8988T (cell line): Measurements from ENCODE around the gene GPS1.
"Not testable (repeated sequence)": the region's sequence is repeated elsewhere in the genome, so short reads cannot be mapped to it uniquely, and the experiment has no call there.

ENCODE experiments used
- DNase-seq: peaks from one replicate; pipeline ENCODE4 v3.0.0; 2011

The GPS1 gene

DNA sequence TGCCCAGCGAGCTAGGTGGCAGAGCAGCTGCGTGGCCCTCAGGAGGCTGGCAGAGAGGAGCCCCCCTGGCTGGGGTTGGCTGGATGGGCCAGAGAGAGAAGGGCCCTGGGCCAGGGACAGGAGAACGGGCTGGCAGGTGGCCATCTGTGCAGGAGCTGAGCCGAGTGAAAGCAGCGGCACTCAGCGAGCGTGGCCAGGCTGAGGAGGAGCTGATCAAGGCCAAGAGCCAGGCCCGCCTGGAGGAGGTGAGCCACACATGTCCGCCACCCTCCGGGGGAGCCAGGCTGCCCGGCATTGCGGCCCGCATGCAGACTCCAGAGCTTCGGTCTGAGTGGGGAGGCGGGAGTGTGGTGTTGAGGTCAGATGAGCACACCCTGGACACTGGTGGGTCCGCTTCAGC, 22.3 kb upstream of the GPS1 start:
- no peak for DNase-seq

GRCh38 chr17:82029990-82030469, 21.7 kb upstream of the GPS1 start:
- no peak for DNase-seq

DNA sequence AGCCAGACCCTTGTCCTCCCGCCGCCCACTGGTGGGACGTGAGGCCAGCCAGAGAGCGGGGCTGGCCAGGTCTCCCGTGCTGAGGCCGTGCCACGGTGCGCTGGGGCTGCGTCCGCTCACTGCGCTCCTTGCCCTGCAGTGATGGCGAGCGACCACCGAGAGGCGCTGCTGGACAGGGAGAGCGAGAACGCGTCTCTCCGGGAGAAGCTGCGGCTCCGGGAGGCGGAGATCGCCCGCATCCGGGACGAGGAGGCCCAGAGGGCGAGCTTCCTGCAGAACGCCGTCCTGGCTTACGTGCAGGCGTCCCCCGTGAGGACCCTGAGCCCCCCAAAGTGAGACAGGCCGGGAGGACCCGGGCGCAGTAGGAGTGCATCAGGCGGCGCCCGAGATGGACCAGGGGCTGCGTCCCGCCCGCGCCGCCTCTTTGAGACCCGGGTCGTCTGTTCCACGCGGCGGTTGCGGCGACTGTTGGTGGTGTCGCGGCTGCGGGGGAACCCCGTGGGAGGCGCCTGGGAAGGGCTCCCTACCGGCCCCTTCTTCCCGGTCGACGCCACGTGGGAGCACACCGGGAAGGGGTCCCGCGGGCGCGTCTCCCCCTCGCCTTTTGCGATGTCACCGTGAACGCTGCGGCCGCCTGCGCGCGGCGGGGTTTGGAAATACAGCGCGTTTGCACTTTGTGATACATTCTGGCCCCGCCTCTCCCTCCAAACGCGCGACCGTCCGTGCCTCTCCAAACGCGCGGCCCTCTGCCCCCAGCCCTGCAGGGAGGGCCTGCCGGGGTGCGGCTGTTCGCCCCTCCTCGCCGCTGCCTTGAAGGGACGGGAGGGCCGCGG, 21.0 kb upstream of the GPS1 start:
- peak; percentile 86 for DNase-seq

- no peak for DNase-seq
Observed at GRCh38 chr17:82031303-82031884, 20.3 kb upstream of the GPS1 start, which contains the start of gene RAC3. Gene RAC3, plus strand, starts transcription at chr17:82031678. Its CDS starts 84 bp downstream, at chr17:82031762.

GRCh38 chr17:82031885-82032627, 19.6 kb upstream of the GPS1 start:
- DNase-seq = no peak

DNA sequence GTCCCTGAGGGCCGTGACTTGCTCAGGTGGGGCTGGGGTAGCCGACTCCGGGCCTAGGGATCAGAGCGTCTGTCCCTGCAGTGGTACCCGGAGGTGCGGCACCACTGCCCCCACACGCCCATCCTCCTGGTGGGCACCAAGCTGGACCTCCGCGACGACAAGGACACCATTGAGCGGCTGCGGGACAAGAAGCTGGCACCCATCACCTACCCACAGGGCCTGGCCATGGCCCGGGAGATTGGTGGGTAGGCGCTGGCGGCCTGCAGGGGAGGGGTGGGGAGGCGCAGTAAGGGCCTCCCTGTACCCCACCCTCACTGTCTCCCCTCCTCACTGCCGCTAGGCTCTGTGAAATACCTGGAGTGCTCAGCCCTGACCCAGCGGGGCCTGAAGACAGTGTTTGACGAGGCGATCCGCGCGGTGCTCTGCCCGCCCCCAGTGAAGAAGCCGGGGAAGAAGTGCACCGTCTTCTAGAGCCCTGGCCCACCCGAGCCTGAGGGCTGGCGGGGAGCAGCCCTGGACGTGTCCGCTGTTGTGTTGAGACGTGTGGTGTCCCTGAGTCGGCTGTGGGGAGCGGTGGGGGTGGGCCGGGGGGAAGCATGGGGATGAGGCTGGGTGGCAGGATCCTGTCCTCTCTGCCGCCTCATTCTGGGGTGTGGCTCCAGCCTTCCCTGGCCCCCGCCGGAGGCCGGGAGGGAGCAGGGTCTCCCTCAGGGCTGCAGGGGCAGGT, 18.2 kb upstream of the GPS1 start:
- no peak for DNase-seq

- DNase-seq = no peak
Observed at GRCh38 chr17:82034371-82035011, 17.2 kb upstream of the GPS1 start.

DNA sequence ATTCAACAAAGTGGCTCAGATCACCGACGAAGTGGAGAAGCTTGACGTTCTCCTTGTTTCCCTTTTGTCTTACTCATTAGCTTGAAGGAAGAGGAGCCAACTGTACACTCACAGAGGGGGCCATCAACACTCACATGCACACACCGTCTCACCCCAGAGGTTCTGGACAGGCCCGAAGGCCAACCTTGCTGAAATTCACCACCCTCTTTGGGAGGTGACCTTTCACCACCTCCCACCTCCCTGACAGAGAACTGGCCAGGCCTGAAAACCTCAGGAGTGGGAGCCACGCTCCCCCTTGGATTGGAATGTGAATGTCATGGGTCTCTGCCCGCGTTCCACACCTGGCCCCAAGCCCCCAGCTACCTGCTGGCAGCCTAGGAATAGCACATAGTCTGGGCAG, 16.2 kb upstream of the GPS1 start:
- DNase-seq = no peak

GRCh38 chr17:82035956-82036633, 15.6 kb upstream of the GPS1 start:
- DNase-seq = no peak

DNA sequence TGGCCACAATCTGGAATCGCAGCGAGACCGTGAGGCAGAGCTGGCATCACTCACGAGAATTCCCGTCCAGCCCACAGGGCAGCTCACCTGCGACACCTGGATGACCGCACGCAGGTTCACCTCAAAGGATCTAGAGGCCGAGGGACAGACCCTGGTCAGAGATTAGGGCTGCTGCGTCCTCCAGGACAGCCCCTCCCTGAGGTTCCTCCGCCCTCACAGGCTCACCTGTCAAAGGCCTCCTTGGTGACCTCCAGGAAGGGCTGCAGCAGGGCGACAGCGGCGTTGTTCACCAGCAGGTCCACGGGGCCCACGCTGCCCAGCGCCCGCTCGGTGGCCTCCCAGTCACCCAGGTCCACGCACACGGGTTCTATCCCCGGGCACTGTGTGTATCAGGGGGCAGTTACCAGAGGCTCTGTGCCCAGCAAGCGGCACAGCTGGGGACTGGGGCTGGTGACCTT, 15.0 kb upstream of the GPS1 start:
- DNase-seq = no peak

DNA sequence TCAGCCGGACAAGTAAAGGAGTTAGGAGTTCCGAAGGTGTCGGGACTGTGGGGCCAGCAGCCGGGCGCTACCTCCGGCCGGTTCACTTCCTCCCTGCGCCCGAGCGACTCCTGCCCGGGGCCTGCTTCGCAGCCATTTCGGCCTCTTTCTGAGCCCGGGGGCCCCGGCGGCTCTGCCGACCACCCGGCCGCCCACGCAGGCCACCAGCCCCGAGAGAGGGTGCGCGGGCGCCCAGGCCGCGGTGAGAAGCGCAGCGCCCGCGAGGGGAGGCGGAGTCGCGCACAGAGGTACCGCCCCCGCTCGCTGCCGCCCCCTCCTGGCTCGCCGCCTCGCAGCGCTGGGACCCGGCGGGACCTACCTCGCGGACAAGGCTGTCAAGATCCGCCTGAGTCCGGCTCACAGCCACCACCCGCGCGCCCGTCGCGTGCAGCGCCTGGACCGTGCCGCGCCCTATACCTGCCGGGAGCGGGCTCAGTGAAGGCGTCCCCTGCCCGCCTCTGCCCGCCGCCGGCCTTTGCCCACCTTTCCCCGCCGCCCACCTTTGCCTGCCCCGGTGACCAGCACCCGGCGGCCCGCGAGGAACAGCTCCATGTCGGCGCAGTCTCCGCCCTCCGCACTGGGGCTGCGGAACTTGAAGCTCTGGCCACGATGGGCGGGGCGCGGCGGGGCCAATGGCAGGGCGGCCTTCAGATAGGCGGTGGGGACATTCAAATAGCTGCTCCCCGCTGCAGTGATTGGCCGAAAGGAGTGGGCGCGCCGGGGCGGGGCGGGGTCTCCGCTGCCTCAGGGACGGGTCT, 14.4 kb upstream of the GPS1 start, which contains the start of gene DCXR:
TSS of gene DCXR (minus strand) at position 606 of the 797 bp plus-strand sequence. CDS start at position 591, 15 bp downstream.
- DNase-seq = peak; percentile 91

DNA sequence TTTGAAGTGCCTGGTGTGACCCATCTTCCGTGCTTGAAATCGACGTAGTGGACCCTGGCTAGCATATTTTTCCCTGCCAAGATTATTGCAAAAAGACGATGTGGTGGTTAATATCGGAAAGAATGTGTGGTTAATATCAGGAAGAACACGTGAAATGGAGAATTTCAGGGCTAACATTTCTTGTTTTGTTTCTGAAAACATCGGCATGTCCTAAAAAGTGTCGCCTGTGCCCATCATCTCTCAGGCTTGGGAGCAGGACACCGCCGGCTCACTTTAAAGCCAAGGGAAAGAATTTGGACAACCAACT, 13.9 kb upstream of the GPS1 start:
- DNase-seq = no peak

DNA sequence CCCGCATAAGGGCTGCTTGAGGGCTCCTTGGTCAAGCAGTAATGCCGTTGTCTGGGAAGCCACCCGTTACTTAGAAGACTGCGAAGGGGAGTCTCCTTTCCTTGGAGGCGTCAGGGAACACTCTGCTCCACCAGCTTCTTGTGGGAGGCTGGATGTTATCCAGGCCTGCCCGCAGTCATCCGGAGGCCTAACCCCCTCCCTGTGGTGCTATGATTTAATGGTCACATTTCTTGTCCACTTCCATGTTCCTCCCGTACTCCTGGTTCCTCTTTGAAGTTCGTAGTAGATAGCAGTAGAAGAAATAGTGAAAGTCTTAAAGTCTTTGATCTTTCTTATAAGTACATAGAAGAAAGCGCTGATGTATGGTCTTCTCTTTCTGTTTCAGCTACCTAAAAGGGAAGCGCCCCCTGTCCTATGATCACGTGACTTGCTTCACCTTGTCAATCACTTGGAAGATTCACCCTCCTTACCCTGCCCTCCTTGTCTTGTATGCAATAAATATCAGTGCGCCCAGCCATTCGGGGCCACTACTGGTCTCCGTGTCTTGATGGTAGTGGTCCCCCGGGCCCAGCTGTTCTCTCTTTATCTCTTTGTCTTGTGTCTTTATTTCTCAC, 12.8 kb upstream of the GPS1 start:
- not testable (repeated sequence) for DNase-seq

DNA sequence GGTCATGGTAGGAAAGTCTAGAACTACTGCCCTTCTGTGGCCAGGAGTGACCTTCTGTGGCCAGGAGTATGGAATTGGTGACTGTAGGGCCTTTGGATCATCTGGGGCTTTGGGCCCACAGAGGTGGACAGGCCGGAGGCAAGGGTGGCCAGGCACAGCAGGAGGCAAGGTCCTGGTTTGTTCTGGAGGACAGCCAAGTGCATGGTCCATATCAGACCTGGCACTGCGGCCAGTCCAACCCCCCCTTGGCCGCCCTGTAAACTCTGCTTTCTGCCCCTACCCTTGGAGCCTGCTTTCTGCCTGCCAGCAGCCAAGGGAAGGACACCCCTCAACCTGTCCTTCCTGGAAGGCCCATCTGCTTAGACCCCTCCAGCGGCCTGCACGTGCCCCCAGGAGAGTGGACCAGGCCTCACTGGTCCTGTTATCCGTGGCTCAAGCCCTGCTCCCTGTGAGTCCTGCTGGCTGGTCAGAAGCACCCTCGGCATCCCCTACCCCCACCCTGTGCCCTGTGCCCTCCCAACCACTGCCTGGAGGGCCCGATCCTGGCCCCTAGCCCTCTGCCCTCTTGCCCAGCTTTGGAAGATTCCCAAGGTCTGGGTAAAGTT, 11.9 kb upstream of the GPS1 start:
- no peak for DNase-seq

GRCh38 chr17:82041144-82041814, 10.4 kb upstream of the GPS1 start:
- no peak for DNase-seq

DNA sequence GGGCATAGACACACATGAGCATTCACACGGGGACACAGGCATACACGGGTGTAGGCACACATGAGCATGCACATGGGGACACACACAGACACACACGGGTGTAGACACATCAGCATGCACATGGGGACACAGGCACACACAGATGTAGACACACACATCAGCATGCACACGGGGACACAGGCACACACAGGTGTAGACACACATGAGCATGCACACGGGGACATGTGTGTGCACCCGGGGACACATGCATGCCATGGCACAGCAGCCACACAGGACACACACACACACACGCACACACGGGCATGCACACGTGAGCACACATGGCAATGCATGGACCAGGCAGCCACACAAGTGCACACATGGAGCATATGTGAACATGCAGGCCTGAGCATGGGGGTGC, 9.0 kb upstream of the GPS1 start:
- DNase-seq = no peak

DNA sequence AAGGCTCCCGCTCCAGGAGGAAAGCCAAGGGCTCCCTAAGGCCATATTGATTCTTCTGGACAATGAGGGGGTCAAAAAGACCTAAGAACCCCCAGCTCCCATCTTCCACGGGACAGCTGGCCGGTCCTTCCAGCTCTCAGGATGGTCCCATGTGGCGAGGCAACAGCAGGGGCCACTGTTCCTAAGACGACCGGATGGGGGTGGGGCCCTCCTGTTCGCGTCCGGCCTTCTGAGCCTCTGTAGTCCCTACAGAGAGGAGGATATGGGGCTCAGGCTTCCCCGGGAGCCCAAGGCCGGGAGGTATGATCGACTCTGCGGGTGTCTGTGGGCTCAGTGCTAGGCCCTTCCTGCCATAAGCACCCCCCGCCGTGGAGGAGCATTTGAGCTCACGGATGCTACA, 8.2 kb upstream of the GPS1 start:
- DNase-seq = no peak

GRCh38 chr17:82045936-82046484, 5.7 kb upstream of the GPS1 start:
- no peak for DNase-seq

DNA sequence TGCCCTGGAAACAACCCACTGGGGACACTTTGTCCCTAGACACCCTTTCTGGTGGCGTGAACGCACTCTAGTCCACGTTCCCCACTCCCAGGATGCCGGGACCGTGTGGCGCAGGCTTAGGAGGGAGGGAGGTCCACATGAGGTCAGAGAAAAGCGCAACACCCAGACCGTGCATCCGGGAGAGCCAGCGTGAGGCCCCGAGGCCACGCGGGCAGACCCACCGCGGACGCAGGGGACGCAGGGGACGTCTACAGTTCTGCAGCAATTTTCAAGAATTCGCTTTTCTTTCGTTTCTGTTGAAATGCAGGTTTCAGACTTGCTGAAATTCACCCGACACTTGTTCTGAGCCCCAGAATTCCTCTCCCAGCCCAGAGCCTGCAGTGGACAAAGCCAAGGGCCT, 4.8 kb upstream of the GPS1 start:
- DNase-seq = no peak
